Activated CD8-positive, alpha-beta T cell treated with anti-CD3 and anti-CD28 coated beads, Interleukin-2, amount 10 ng/mL, durations not matched to agents 7 days and 5 days (primary cell): ENCODE results near the gene BUD23. TPM values are rescaled to one million over a fixed set of nuclear protein-coding genes. Genes with fewer than 3 reads are reported as not detected.

Source experiments
- ATAC-seq: fragments of 150-1000 bp; cut with Tn5 transposase; one replicate; pipeline ENCODE4 v1.10.0; 2021; ENCODE audit warnings: moderate library complexity
- CTCF ChIA-PET: fragments of 350-600 bp; sonication (Branson Sonifier 250); formaldehyde crosslinking; loops from one replicate; lab custom pipeline; 2021; ENCODE audit warnings: antibody characterized with exemption; lab: Charles Lee
- POLR2A ChIA-PET: fragments of 350-600 bp; sonication (Branson Sonifier 250); formaldehyde crosslinking; loops from one replicate; lab custom pipeline; 2021; ENCODE audit warnings: antibody characterized with exemption; lab: Charles Lee
- DNase-seq: peaks from one replicate; pipeline ENCODE4 v3.0.0-alpha.2; 2020
- H3K27ac Mint-ChIP-seq: one replicate; pipeline ENCODE4 v1.8.0; 2021; ENCODE audit warnings: mild to moderate bottlenecking, mixed read lengths
- H3K27me3 Mint-ChIP-seq: one replicate; pipeline ENCODE4 v1.8.0; 2021; ENCODE audit warnings: low read depth, mixed read lengths
- H3K36me3 Mint-ChIP-seq: one replicate; pipeline ENCODE4 v1.8.0; 2021; ENCODE audit warnings: low read depth, mixed read lengths
- H3K4me1 Mint-ChIP-seq: one replicate; pipeline ENCODE4 v1.8.0; 2021; ENCODE audit warnings: low read depth, mixed read lengths
- H3K4me3 Mint-ChIP-seq: one replicate; pipeline ENCODE4 v1.8.0; 2021; ENCODE audit warnings: mild to moderate bottlenecking, mixed read lengths
- H3K9me3 Mint-ChIP-seq: one replicate; pipeline ENCODE4 v1.8.0; 2022; ENCODE audit warnings: mixed read lengths; ENCODE audit not compliant: insufficient read depth
- total RNA-seq, 2 experiments: library from RNA; stranded (reverse); gene quantifications; one replicate each; pipeline ENCODE4 v1.2.3, GENCODE V29; 2021

The BUD23 gene
- total RNA-seq, 2 experiments from 2014 or later = 57.3 to 60.9 TPM

GRCh38 chr7:73702226-73702625 lies 18.8 kb downstream of the BUD23 start:
- POLR2A ChIA-PET = interaction anchor here (0.6 kb wide), 1 partner anchor 81 kb away, joined by 4 read pairs; no protein-coding TSS in a partner anchor
- ATAC-seq (no peak), DNase-seq (no peak)
- H3K27me3 Mint-ChIP-seq = no peaks in the 10 kb centered on the region
- H3K9me3 Mint-ChIP-seq = no peaks in the 10 kb centered on the region
- H3K36me3 Mint-ChIP-seq = peaks cover 24% of the 10 kb centered on the region
- CTCF ChIA-PET = interaction anchor here (0.8 to 2.9 kb wide), 7 partner anchors 11 to 96 kb away, joined by 3 to 8 read pairs (median 3); partner anchors contain the start of gene STX1A
- no peaks in the 10 kb centered on the region for H3K4me1 Mint-ChIP-seq
- H3K27ac Mint-ChIP-seq = no peak overlapping the region
- no peak overlapping the region for H3K4me3 Mint-ChIP-seq

- POLR2A ChIA-PET = interaction anchor here (0.6 kb wide), 1 partner anchor 82 kb away, joined by 4 read pairs; no protein-coding TSS in a partner anchor
- CTCF ChIA-PET = interaction anchor here (0.8 to 2.9 kb wide), 8 partner anchors 11 to 96 kb away, joined by 3 to 8 read pairs (median 3); partner anchors contain the start of gene STX1A
- H3K36me3 Mint-ChIP-seq = peaks cover 21% of the 10 kb centered on the region
- no peak for ATAC-seq
- H3K4me1 Mint-ChIP-seq = peaks cover 2% of the 10 kb centered on the region
- H3K4me3 Mint-ChIP-seq = no peak overlapping the region
- H3K9me3 Mint-ChIP-seq = no peaks in the 10 kb centered on the region
- H3K27ac Mint-ChIP-seq = no peak overlapping the region
- H3K27me3 Mint-ChIP-seq = no peaks in the 10 kb centered on the region
- DNase-seq = no peak
Measured at GRCh38 chr7:73702665-73703064, 19.3 kb downstream of the BUD23 start.

GRCh38 chr7:73703225-73703624 lies 19.8 kb downstream of the BUD23 start:
- Mint-ChIP-seq H3K9me3 (no peaks in the 10 kb centered on the region), H3K27ac (no peak overlapping the region), H3K4me3 (no peak overlapping the region), H3K36me3 (peaks cover 20% of the 10 kb centered on the region), H3K4me1 (peaks cover 2% of the 10 kb centered on the region), H3K27me3 (no peaks in the 10 kb centered on the region)
- ChIA-PET POLR2A (interaction anchor here (0.5 kb wide), 1 partner anchor 11 kb away, joined by 3 read pairs; no protein-coding TSS in a partner anchor), CTCF (interaction anchor here (1.4 to 2.9 kb wide), 2 partner anchors 10 to 17 kb away, joined by 3 to 8 read pairs; no protein-coding TSS in a partner anchor)
- ATAC-seq = no peak
- DNase-seq = no peak

DNA sequence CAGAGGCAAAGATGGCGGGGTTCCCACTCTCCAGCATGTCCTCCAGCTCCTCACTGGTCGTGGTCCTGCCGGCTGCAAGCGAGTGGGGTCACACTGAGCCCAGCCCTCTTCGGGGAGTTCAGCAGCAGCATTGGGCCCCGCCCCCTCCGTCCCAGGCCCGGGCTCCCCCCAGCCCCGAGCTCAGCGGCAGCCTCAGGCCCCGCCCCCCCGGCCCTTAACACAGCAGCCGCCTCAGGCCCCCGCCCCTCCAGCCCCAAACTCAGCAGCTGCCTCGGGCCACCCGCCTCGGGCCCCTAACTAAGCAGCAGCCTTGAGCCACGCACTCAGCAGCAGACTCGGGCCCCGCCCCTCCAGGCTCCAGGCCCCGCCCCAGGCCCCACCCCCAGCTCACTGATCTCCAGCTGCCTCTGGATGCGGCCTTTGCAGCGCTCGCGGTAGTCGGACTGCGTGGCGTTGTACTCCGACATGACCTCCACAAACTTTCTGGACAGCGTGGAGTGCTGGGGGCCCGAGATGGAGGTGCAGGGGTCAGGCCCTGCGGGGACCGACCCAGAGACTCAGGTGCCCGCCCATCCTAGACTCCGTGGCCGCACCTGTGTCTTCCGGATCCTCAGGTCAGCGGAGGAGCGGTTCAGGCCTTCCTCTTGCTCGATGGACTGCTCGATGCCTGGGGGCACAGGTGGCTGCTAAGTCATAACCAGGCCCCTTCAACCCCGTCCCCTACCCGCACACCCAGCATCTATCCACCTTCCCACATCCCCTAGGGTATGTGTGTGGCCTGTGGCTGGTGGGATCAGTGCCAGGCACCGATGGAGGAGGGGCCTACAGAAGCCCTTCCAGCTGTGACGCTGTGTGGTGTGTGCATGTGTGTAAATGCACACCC lies 20.6 kb downstream of the BUD23 start:
- POLR2A ChIA-PET = no interaction called here
- DNase-seq = peak; percentile 43
- peak; percentile 62 for ATAC-seq
- Mint-ChIP-seq H3K27ac (no peak overlapping the region), H3K36me3 (peaks cover 13% of the 10 kb centered on the region), H3K27me3 (no peaks in the 10 kb centered on the region), H3K9me3 (no peaks in the 10 kb centered on the region), H3K4me1 (peaks cover 2% of the 10 kb centered on the region), H3K4me3 (no peak overlapping the region)
- CTCF ChIA-PET = interaction anchor here (1.1 to 1.4 kb wide), 2 partner anchors 18 to 31 kb away, joined by 3 read pairs; no protein-coding TSS in a partner anchor

- Mint-ChIP-seq H3K27ac (no peak overlapping the region), H3K4me1 (peaks cover 2% of the 10 kb centered on the region), H3K9me3 (no peaks in the 10 kb centered on the region), H3K4me3 (no peak overlapping the region), H3K36me3 (peaks cover 10% of the 10 kb centered on the region), H3K27me3 (no peaks in the 10 kb centered on the region)
- DNase-seq = no peak
- ChIA-PET CTCF (interaction anchor here (1.1 kb wide), 1 partner anchor 30 kb away, joined by 3 read pairs; no protein-coding TSS in a partner anchor), POLR2A (no interaction called here)
- no peak for ATAC-seq
Measured at GRCh38 chr7:73704640-73705550, 21.5 kb downstream of the BUD23 start.

GRCh38 chr7:73705551-73705920 lies 22.1 kb downstream of the BUD23 start:
- ChIA-PET CTCF (interaction anchor here (1.1 to 1.3 kb wide), 2 partner anchors 96 to 99 kb away, joined by 3 read pairs; no protein-coding TSS in a partner anchor), POLR2A (no interaction called here)
- Mint-ChIP-seq H3K9me3 (no peaks in the 10 kb centered on the region), H3K27ac (no peak overlapping the region), H3K4me1 (peaks cover 2% of the 10 kb centered on the region), H3K4me3 (no peak overlapping the region), H3K27me3 (no peaks in the 10 kb centered on the region), H3K36me3 (peaks cover 10% of the 10 kb centered on the region)
- DNase-seq (no peak), ATAC-seq (no peak)

- no peak for ATAC-seq
- no peak overlapping the region for H3K4me3 Mint-ChIP-seq
Measured at GRCh38 chr7:73706126-73707044, 23.0 kb downstream of the BUD23 start.

GRCh38 chr7:73707045-73707631 lies 23.7 kb downstream of the BUD23 start:
- ChIA-PET POLR2A (no interaction called here), CTCF (interaction anchor here (1.3 kb wide), 1 partner anchor 100 kb away, joined by 3 read pairs; no protein-coding TSS in a partner anchor)
- Mint-ChIP-seq H3K4me3 (no peak overlapping the region), H3K9me3 (no peaks in the 10 kb centered on the region), H3K36me3 (peaks cover 3% of the 10 kb centered on the region), H3K27ac (no peak overlapping the region), H3K27me3 (no peaks in the 10 kb centered on the region), H3K4me1 (peaks cover 2% of the 10 kb centered on the region)
- DNase-seq (no peak), ATAC-seq (no peak)

More at GRCh38 chr7:73706126-73707044, 23.0 kb downstream of the BUD23 start:
- ChIA-PET CTCF (interaction anchor here (1.1 to 1.3 kb wide), 2 partner anchors 97 to 99 kb away, joined by 3 read pairs; no protein-coding TSS in a partner anchor), POLR2A (no interaction called here)
- H3K36me3 Mint-ChIP-seq = peaks cover 10% of the 10 kb centered on the region
- H3K9me3 Mint-ChIP-seq = no peaks in the 10 kb centered on the region
- H3K27ac Mint-ChIP-seq = no peak overlapping the region
- no peaks in the 10 kb centered on the region for H3K27me3 Mint-ChIP-seq
- peaks cover 2% of the 10 kb centered on the region for H3K4me1 Mint-ChIP-seq
- no peak for DNase-seq

GRCh38 chr7:73708961-73709549 lies 25.7 kb downstream of the BUD23 start:
- Mint-ChIP-seq H3K27me3 (no peaks in the 10 kb centered on the region), H3K27ac (no peak overlapping the region), H3K4me1 (peaks cover 12% of the 10 kb centered on the region), H3K36me3 (no peaks in the 10 kb centered on the region), H3K9me3 (no peaks in the 10 kb centered on the region), H3K4me3 (no peak overlapping the region)
- ATAC-seq (no peak), DNase-seq (no peak)
- CTCF ChIA-PET = no interaction called here
- POLR2A ChIA-PET = no interaction called here

GRCh38 chr7:73712773-73713172 lies 29.4 kb downstream of the BUD23 start:
- CTCF ChIA-PET = interaction anchor here (0.9 to 2.6 kb wide), 4 partner anchors 11 to 112 kb away, joined by 3 to 9 read pairs (median 7); no protein-coding TSS in a partner anchor
- POLR2A ChIA-PET = no interaction called here
- peaks cover 3% of the 10 kb centered on the region for H3K27me3 Mint-ChIP-seq

More at GRCh38 chr7:73712773-73713172, 29.4 kb downstream of the BUD23 start:
- DNase-seq (no peak), ATAC-seq (no peak)
- peaks cover 3% of the 10 kb centered on the region for H3K36me3 Mint-ChIP-seq
- H3K4me3 Mint-ChIP-seq = no peak overlapping the region
- H3K4me1 Mint-ChIP-seq = peaks cover 29% of the 10 kb centered on the region
- H3K27ac Mint-ChIP-seq = no peak overlapping the region
- no peaks in the 10 kb centered on the region for H3K9me3 Mint-ChIP-seq
